Skeletal muscle tissue (tissue), 4 donors: Measurements from ENCODE around the gene SSTR1. TPM values are rescaled to one million over a fixed set of nuclear protein-coding genes. Genes with fewer than 3 reads are reported as not detected.

Experiments used
- H3K27ac ChIP-seq: one replicate; pipeline ENCODE4 v1.7.0; 2013; ENCODE audit warnings: mild to moderate bottlenecking, low read depth, low read length, inconsistent platforms
- H3K27me3 ChIP-seq, 3 donors: one replicate each; pipeline ENCODE4 v1.7.0; 2013; ENCODE audit warnings: low read length in 3 of 3; ENCODE audit not compliant: control insufficient read depth in 3 of 3, insufficient read depth in 3 of 3
- H3K36me3 ChIP-seq, 3 donors: one replicate each; pipeline ENCODE4 v1.7.0; 2013; ENCODE audit warnings: low read length in 3 of 3; ENCODE audit not compliant: control insufficient read depth in 3 of 3, insufficient read depth in 3 of 3
- H3K4me1 ChIP-seq, 3 donors: one replicate each; pipeline ENCODE4 v1.7.0; 2013; ENCODE audit warnings: low read length in 3 of 3, mild to moderate bottlenecking in 3 of 3; ENCODE audit not compliant: control insufficient read depth in 3 of 3, insufficient read depth in 3 of 3
- H3K4me3 ChIP-seq, 3 donors: one replicate each; pipeline ENCODE4 v1.7.0; 2013; ENCODE audit warnings: low read length in 3 of 3
- H3K9ac ChIP-seq, 3 donors: one replicate each; pipeline ENCODE4 v1.7.0; 2013; ENCODE audit warnings: low read length in 3 of 3, mild to moderate bottlenecking in 3 of 3, moderate library complexity in 2 of 3, low read depth in 1 of 3
- H3K9me3 ChIP-seq, 3 donors: one replicate each; pipeline ENCODE4 v1.7.0; 2013; ENCODE audit warnings: low read length in 3 of 3; ENCODE audit not compliant: control insufficient read depth in 3 of 3
- total RNA-seq: library from RNA; depleted of rRNA; stranded (reverse); fragments of >200 nt; gene quantifications from one replicate; pipeline ENCODE4 v1.2.3, GENCODE V29; 2014
- donor health status: Osteomylitis.

SSTR1 gene
- total RNA-seq, 1 donor from 2014 or later = under 0.01 TPM

GRCh38 chr14:38254571-38255407 is 47.1 kb downstream of the SSTR1 start:
- Histone ChIP-seq H3K9ac (peak overlapping the region; percentile 64 to 81 (median 76)), H3K36me3 (no peaks in the 10 kb centered on the region), H3K27me3 (peaks cover 5 to 20% (median 13%) of the 10 kb centered on the region in 3 donors), H3K4me3 (peak overlapping the region; percentile 63 to 82 (median 73)), H3K4me1 (peaks cover 3 to 4% (median 3%) of the 10 kb centered on the region in 3 donors), H3K27ac (peak overlapping the region; percentile 68), H3K9me3 (no peaks in the 10 kb centered on the region)

- Histone ChIP-seq H3K9me3 (no peaks in the 10 kb centered on the region), H3K27me3 (peaks cover 5 to 20% (median 13%) of the 10 kb centered on the region in 3 donors), H3K4me1 (peaks cover 3 to 4% (median 3%) of the 10 kb centered on the region in 3 donors), H3K4me3 (peak overlapping the region; percentile 63 to 82 (median 73)), H3K9ac (peak overlapping the region; percentile 64 to 81 (median 76)), H3K36me3 (no peaks in the 10 kb centered on the region), H3K27ac (peak overlapping the region; percentile 68)
Measured at GRCh38 chr14:38255408-38255672, 47.6 kb downstream of the SSTR1 start.

GRCh38 chr14:38255673-38256532 is 48.2 kb downstream of the SSTR1 start, which contains the start of gene CLEC14A:
TSS of gene CLEC14A (minus strand) at chr14:38256093. CDS start at chr14:38256022, 71 bp downstream.
- Histone ChIP-seq H3K27ac (peak within 1 kb of the TSS; percentile 68), H3K27me3 (peaks cover 5 to 20% (median 13%) of the 10 kb centered on the region in 3 donors), H3K4me1 (peaks cover 3 to 4% (median 3%) of the 10 kb centered on the region in 3 donors), H3K9ac (peak within 1 kb of the TSS; percentile 64 to 81 (median 76)), H3K9me3 (no peaks in the 10 kb centered on the region), H3K36me3 (no peaks in the 10 kb centered on the region), H3K4me3 (peak within 1 kb of the TSS; percentile 63 to 82 (median 73))

GRCh38 chr14:38256533-38256840 is 48.8 kb downstream of the SSTR1 start:
- Histone ChIP-seq H3K9ac (no peak overlapping the region), H3K27me3 (peaks cover 5 to 20% (median 13%) of the 10 kb centered on the region in 3 donors), H3K9me3 (no peaks in the 10 kb centered on the region), H3K36me3 (no peaks in the 10 kb centered on the region), H3K27ac (peak overlapping the region; percentile 61), H3K4me1 (peaks cover 3 to 4% (median 3%) of the 10 kb centered on the region in 3 donors), H3K4me3 (peak overlapping the region in 1 of 3 donors; percentile 54)

GRCh38 chr14:38257507-38257906 is 49.8 kb downstream of the SSTR1 start:
- Histone ChIP-seq H3K4me3 (no peak overlapping the region), H3K27me3 (peaks cover 5 to 20% (median 13%) of the 10 kb centered on the region in 3 donors), H3K4me1 (peaks cover 3 to 4% (median 3%) of the 10 kb centered on the region in 3 donors), H3K9ac (no peak overlapping the region), H3K27ac (peak overlapping the region; percentile 61), H3K9me3 (no peaks in the 10 kb centered on the region), H3K36me3 (no peaks in the 10 kb centered on the region)

- H3K4me1 ChIP-seq = no peaks in the 10 kb centered on the region
- no peaks in the 10 kb centered on the region for H3K36me3 ChIP-seq
- no peak overlapping the region for H3K4me3 ChIP-seq
- no peak overlapping the region for H3K9ac ChIP-seq
- no peak overlapping the region for H3K27ac ChIP-seq
- H3K27me3 ChIP-seq = no peaks in the 10 kb centered on the region
- no peaks in the 10 kb centered on the region for H3K9me3 ChIP-seq
Measured at GRCh38 chr14:38261620-38262019, 53.9 kb downstream of the SSTR1 start.

Other genes starting within 250 kb of the SSTR1 start
- 25.1 TPM for gene CLEC14A, start 48.2 kb downstream of the SSTR1 start, total RNA-seq